Thoracic aorta (tissue), 2 donors: ENCODE results near the gene SLCO3A1. TPM values are rescaled to one million over a fixed set of nuclear protein-coding genes. Genes with fewer than 3 reads are reported as not detected.

Source experiments
- ATAC-seq: fragments of 150-250 bp; one replicate; pipeline ENCODE4 v1.8.0; 2017; ENCODE audit warnings: low read depth; ENCODE audit not compliant: insufficient number of reproducible peaks, low FRiP score
- DNase-seq: peaks from one replicate; pipeline ENCODE4 v3.0.0-alpha.2; 2020; ENCODE audit warnings: low spot score
- H3K27ac ChIP-seq, 2 donors: fragments of 200-600 bp; sonication (generic); 1 replicate in 1 of 2; 2 replicates in 1 of 2; pipeline ENCODE4 v1.5.1; 2016; ENCODE audit warnings: mild to moderate bottlenecking in 2 of 2, moderate library complexity in 2 of 2
- H3K27me3 ChIP-seq: fragments of 200-600 bp; sonication (generic); replicated peaks from 2 replicates; pipeline ENCODE4 v1.6.0; 2016; ENCODE audit warnings: mild to moderate bottlenecking; ENCODE audit not compliant: insufficient read depth
- H3K36me3 ChIP-seq: fragments of 200-600 bp; sonication (generic); one replicate; pipeline ENCODE4 v1.5.1; 2016
- H3K4me1 ChIP-seq, 2 donors: fragments of 200-600 bp; sonication (generic); 1 replicate in 1 of 2; 2 replicates in 1 of 2; pipeline versions ENCODE4 v1.5.1 to v1.6.0; 2016; ENCODE audit warnings: low read depth in 2 of 2, mild to moderate bottlenecking in 1 of 2; ENCODE audit not compliant: control insufficient read depth in 1 of 2
- H3K4me3 ChIP-seq: fragments of 200-600 bp; sonication (generic); 2 replicates; pipeline ENCODE4 v1.5.1; 2016; ENCODE audit warnings: mild to moderate bottlenecking
- H3K9me3 ChIP-seq: fragments of 200-600 bp; sonication (generic); 2 replicates; pipeline ENCODE4 v1.5.1; 2016
- total RNA-seq, 2 donors: library from RNA; depleted of rRNA; stranded (reverse); fragments of >200 nt; gene quantifications; one replicate each; pipeline versions ENCODE4 v1.1.0 to v1.2.3, GENCODE V29; 2016
- TF ChIP-seq, protein P1 (sequence below): fragments of 200-600 bp; sonication (generic); IDR thresholded peaks from one replicate; pipeline ENCODE4 v1.5.1; 2019; ENCODE audit warnings: antibody characterized with exemption

SLCO3A1 gene
- total RNA-seq, 2 donors from 2014 or later = 16.5 to 39.1 TPM

GRCh38 chr15:91863621-91864255, 10.2 kb downstream of the SLCO3A1 start:
- H3K4me3 ChIP-seq = no peak overlapping the region
- no peak for ATAC-seq
- peak overlapping the region; percentile 64 to 88 for H3K27ac ChIP-seq
- DNase-seq = no peak
- no peaks in the 10 kb centered on the region for H3K9me3 ChIP-seq
- peaks cover 37 to 57% of the 10 kb centered on the region in 2 donors for H3K4me1 ChIP-seq
- no peaks in the 10 kb centered on the region for H3K27me3 ChIP-seq
- H3K36me3 ChIP-seq = no peaks in the 10 kb centered on the region
- TF ChIP-seq, protein P1, sequence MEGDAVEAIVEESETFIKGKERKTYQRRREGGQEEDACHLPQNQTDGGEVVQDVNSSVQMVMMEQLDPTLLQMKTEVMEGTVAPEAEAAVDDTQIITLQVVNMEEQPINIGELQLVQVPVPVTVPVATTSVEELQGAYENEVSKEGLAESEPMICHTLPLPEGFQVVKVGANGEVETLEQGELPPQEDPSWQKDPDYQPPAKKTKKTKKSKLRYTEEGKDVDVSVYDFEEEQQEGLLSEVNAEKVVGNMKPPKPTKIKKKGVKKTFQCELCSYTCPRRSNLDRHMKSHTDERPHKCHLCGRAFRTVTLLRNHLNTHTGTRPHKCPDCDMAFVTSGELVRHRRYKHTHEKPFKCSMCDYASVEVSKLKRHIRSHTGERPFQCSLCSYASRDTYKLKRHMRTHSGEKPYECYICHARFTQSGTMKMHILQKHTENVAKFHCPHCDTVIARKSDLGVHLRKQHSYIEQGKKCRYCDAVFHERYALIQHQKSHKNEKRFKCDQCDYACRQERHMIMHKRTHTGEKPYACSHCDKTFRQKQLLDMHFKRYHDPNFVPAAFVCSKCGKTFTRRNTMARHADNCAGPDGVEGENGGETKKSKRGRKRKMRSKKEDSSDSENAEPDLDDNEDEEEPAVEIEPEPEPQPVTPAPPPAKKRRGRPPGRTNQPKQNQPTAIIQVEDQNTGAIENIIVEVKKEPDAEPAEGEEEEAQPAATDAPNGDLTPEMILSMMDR = no peak

DNA sequence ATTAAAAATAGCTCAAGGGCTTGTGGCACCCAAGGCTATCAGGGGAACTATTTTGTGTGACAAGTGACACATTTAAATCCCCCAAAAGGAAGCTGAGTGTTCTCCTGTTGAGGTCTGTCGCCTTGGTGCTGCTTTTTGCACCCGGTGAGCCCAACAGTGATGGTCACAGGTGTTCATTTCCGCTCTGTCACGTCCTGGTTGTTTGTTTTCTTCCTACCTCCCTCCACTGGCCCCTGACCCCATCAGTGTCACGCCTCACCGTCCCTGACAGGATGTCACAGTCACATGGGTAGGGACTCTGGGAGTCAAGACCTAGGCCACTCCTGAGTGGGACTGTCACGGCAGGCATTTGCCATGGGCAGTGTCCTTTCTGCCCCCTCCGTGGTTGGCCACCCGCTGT, 11.2 kb downstream of the SLCO3A1 start:
- no peak for ATAC-seq
- peak overlapping the region; percentile 64 to 88 for H3K27ac ChIP-seq
- H3K36me3 ChIP-seq = no peaks in the 10 kb centered on the region
- H3K27me3 ChIP-seq = no peaks in the 10 kb centered on the region
- TF ChIP-seq, protein P1 = no peak
- no peaks in the 10 kb centered on the region for H3K9me3 ChIP-seq
- DNase-seq = no peak
- H3K4me1 ChIP-seq = peaks cover 37 to 57% of the 10 kb centered on the region in 2 donors
- no peak overlapping the region for H3K4me3 ChIP-seq

- no peak for DNase-seq
- H3K4me1 ChIP-seq = peaks cover 37 to 57% of the 10 kb centered on the region in 2 donors
- no peak overlapping the region for H3K4me3 ChIP-seq
- H3K9me3 ChIP-seq = no peaks in the 10 kb centered on the region
- ATAC-seq = no peak
- TF ChIP-seq, protein P1 = no peak
- no peaks in the 10 kb centered on the region for H3K36me3 ChIP-seq
- peak overlapping the region; percentile 64 to 88 for H3K27ac ChIP-seq
- H3K27me3 ChIP-seq = no peaks in the 10 kb centered on the region
Measured at GRCh38 chr15:91865486-91865885, 12.0 kb downstream of the SLCO3A1 start.

- Histone ChIP-seq H3K36me3 (no peaks in the 10 kb centered on the region), H3K27ac (peak overlapping the region; percentile 64 to 88), H3K4me1 (peaks cover 37 to 57% of the 10 kb centered on the region in 2 donors), H3K9me3 (no peaks in the 10 kb centered on the region), H3K4me3 (no peak overlapping the region), H3K27me3 (no peaks in the 10 kb centered on the region)
- ATAC-seq (no peak), DNase-seq (no peak)
- TF ChIP-seq, protein P1 = no peak
Measured at GRCh38 chr15:91865950-91866349, 12.4 kb downstream of the SLCO3A1 start.

- TF ChIP-seq, protein P1 = no peak
- Histone ChIP-seq H3K4me1 (peaks cover 37 to 57% of the 10 kb centered on the region in 2 donors), H3K9me3 (no peaks in the 10 kb centered on the region), H3K36me3 (no peaks in the 10 kb centered on the region), H3K4me3 (peak overlapping the region; percentile 3), H3K27me3 (no peaks in the 10 kb centered on the region), H3K27ac (peak overlapping the region; percentile 64 to 88)
- DNase-seq = no peak
- no peak for ATAC-seq
Measured at GRCh38 chr15:91866371-91866905, 12.9 kb downstream of the SLCO3A1 start.
